ENCODE data around the gene PRDX5.
A peak's percentile ranks its signal among the peaks of the same experiment; 100 is the strongest.

The PRDX5 gene

GRCh38 chr11:64340671-64341335, 22.9 kb downstream of the PRDX5 start:
- DNase-seq (ENCODE audit: low read depth in 1 of 2, low spot score in 1 of 2): peak; percentile 87 to 94
- H3K4me3 ChIP-seq (replicated peaks; ENCODE audit: insufficient read depth, low read length): peak overlapping the region; percentile 47
- H3K27me3 ChIP-seq (ENCODE audit: insufficient read depth, poor library complexity, severe bottlenecking): no peaks in the 10 kb centered on the region
- H3K27ac ChIP-seq (replicated peaks): peak overlapping the region; percentile 88
- peak; percentile 47; the same call in 1 of the 2 replicates for TF ChIP-seq SPI1 (IDR thresholded peaks at IDR 0.05; ENCODE audit: borderline replicate concordance, low read depth)
- no peak for TF ChIP-seq CTCF (IDR thresholded peaks at IDR 0.05; ENCODE audit: insufficient read depth, low read length)

- Histone ChIP-seq H3K27ac (replicated peaks) (peak overlapping the region; percentile 88), H3K4me3 (replicated peaks; ENCODE audit: insufficient read depth, low read length) (peak overlapping the region; percentile 47), H3K27me3 (ENCODE audit: insufficient read depth, poor library complexity, severe bottlenecking) (no peaks in the 10 kb centered on the region)
- no peak for DNase-seq (ENCODE audit: low read depth in 1 of 2, low spot score in 1 of 2)
- TF ChIP-seq POLR2AphosphoS5 (IDR thresholded peaks at IDR 0.05; ENCODE audit: low read depth): no peak
- TF ChIP-seq CTCF (IDR thresholded peaks at IDR 0.05; ENCODE audit: insufficient read depth, low read length): no peak
- no peak for TF ChIP-seq REST (IDR thresholded peaks at IDR 0.05; ENCODE audit: insufficient replicate concordance, low read depth)
- TF ChIP-seq GABPA (IDR thresholded peaks at IDR 0.05; ENCODE audit: low read depth): no peak
- TF ChIP-seq SPI1 (IDR thresholded peaks at IDR 0.05; ENCODE audit: borderline replicate concordance, low read depth): no peak
Observed at GRCh38 chr11:64341429-64341828, 23.5 kb downstream of the PRDX5 start.

- TF ChIP-seq SPI1 (IDR thresholded peaks at IDR 0.05; ENCODE audit: borderline replicate concordance, low read depth): no peak
- TF ChIP-seq POLR2AphosphoS5 (IDR thresholded peaks at IDR 0.05; ENCODE audit: low read depth): peak; percentile 56
- no peak for TF ChIP-seq REST (IDR thresholded peaks at IDR 0.05; ENCODE audit: insufficient replicate concordance, low read depth)
- TF ChIP-seq GABPA (IDR thresholded peaks at IDR 0.05; ENCODE audit: low read depth): no peak
- TF ChIP-seq CTCF (IDR thresholded peaks at IDR 0.05; ENCODE audit: insufficient read depth, low read length): no peak
- H3K27ac ChIP-seq (replicated peaks): peak overlapping the region; percentile 88
- peak; percentile 94 to 95 for DNase-seq (ENCODE audit: low read depth in 1 of 2, low spot score in 1 of 2)
- no peaks in the 10 kb centered on the region for H3K27me3 ChIP-seq (ENCODE audit: insufficient read depth, poor library complexity, severe bottlenecking)
- peak overlapping the region; percentile 47 for H3K4me3 ChIP-seq (replicated peaks; ENCODE audit: insufficient read depth, low read length)
Observed at GRCh38 chr11:64341851-64342791, 24.2 kb downstream of the PRDX5 start.

Measured in HL-60 (cell line).